Fibroblast of the aortic adventitia (primary cell): ENCODE results near the gene ICE2. TPM values are rescaled to one million over a fixed set of nuclear protein-coding genes. Genes with fewer than 3 reads are reported as not detected.

Experiments used
- DNase-seq: peaks from one replicate; pipeline ENCODE4 v3.0.0-alpha.2; 2010; ENCODE audit warnings: low read depth
- H3K4me3 ChIP-seq: 2 replicates; pipeline ENCODE4 v1.5.1; 2011; ENCODE audit warnings: low read depth, mild to moderate bottlenecking, control low read depth, low read length, moderate library complexity
- CTCF ChIP-seq: IDR thresholded peaks from 2 replicates; pipeline ENCODE4 v1.5.1; 2011; ENCODE audit warnings: mild to moderate bottlenecking, low read length, control low read depth, inconsistent platforms; ENCODE audit not compliant: insufficient read depth
- total RNA-seq: library from RNA; depleted of rRNA; stranded (reverse); fragments of >200 nt; gene quantifications from 2 replicates; pipeline ENCODE4 v1.2.3, GENCODE V29; 2012; ENCODE audit warnings: low replicate concordance

Gene ICE2
- total RNA-seq, 1 donor, result 37.0 TPM

DNA sequence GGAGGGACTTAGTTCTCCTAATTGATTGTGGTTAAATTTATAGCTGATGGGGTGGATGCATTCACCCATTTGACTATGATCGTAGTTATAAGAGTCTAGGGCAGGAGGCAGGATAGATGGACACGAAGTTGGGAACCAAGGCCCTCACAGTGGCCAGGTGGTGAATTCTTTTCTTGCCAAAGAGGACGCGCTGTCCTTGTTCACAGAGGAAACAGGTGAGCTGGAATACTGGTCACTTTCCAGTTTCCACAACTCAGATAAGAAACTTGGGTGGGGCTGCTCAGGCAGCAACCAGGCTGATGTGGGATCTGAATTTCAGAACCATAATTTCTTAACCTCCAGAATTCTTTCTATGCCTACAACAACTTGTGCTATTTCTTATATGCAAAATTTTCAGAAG lies 34.0 kb upstream of the ICE2 start:
- no peak for DNase-seq
- no peak overlapping the region for H3K4me3 ChIP-seq
- TF ChIP-seq CTCF, result no peak

DNA sequence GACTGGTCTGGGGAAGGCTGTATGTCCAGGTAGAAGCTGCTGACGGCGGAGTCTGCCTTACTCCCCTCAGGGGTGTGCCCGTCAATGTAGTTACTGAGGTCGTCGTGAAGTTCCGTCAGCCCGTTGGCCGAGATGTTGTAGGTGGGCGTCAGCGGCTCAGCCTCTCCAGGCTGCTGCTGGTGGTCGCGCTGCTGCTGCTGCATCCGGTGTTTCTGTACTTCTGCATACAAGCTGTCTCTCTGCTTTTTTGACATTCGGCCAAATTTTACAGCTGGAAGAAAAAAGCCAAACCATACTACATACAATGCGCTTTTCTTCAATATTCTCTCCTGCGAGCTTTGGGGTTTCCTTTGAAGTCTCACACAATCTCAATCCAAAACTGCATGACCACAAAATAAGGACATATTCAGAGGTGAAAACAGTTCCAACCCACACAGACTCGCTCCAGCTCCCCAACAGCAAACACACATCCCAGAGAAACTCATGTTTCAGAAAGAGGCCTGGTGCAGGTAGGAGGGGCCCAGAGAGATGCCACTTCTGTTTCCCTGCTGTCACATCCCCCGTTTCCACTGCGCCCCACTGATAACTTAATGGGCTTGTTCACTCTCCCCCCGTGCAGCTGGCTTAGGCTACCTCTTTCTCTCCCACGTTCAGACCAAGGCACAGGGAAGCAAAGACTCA lies 32.5 kb upstream of the ICE2 start:
- no peak for DNase-seq
- no peak overlapping the region for H3K4me3 ChIP-seq
- no peak for TF ChIP-seq CTCF

DNA sequence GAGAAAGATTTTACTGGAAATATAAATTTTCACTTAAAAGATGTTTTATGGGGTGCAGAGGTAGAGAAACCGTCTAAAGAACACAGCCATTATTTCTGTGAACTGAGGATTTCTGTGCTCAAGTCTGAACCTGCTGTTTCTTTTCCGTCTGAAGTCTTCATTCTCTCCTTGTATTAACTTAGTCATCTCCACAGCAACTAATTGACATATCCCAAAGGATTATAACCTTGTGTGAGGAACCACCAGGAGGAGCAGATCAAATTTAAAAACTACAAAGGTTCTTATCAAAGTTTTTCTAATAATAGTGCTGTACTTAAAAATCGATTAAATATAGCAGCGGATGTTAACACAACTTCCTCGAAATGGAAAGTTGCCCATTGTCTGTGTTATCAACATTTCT lies 31.1 kb upstream of the ICE2 start:
- no peak for DNase-seq

DNA sequence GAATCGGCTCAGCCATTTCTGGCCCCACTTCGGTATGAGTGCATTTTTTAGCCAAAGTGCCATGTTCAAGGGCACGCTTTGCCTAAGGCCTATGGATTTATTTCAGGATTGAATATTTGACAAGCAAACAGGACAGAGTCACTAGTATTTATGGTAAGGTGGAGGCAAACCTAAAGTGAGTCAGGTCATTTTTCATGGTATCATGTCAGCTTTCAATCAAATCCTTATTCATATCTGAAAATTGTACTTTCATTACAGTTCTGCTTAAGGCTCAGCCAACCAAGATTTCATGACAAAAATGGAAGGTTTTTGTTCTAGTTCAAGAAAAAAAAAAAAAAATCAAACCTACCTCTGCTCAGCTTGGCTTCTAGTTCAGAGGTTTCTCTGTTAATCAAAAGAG lies 30.5 kb upstream of the ICE2 start:
- H3K4me3 ChIP-seq, result no peak overlapping the region
- DNase-seq, result no peak

More for the DNA sequence above, 31.1 kb upstream of the ICE2 start:
- no peak overlapping the region for H3K4me3 ChIP-seq
- no peak for TF ChIP-seq CTCF

DNA sequence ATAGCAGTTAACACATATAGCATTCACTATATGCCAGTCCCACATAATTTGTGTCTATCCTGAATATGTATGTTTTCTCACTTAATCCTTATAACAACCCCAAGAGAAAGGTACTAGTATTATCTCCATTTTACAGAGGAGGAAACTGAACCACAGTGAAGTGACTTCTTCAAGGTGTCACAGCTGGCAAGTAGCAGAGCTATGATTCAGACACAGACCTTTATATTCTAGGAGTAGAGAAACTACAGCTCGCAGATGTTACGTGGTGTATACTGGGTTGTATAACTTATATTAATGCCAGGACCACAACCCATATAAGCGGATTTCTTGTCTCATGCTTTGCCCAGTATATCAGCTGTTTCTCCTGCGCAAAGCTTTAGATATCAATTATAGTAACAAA lies 29.5 kb upstream of the ICE2 start:
- no peak for TF ChIP-seq CTCF
- DNase-seq, result no peak

More for the DNA sequence above, 30.5 kb upstream of the ICE2 start:
- no peak for TF ChIP-seq CTCF

DNA sequence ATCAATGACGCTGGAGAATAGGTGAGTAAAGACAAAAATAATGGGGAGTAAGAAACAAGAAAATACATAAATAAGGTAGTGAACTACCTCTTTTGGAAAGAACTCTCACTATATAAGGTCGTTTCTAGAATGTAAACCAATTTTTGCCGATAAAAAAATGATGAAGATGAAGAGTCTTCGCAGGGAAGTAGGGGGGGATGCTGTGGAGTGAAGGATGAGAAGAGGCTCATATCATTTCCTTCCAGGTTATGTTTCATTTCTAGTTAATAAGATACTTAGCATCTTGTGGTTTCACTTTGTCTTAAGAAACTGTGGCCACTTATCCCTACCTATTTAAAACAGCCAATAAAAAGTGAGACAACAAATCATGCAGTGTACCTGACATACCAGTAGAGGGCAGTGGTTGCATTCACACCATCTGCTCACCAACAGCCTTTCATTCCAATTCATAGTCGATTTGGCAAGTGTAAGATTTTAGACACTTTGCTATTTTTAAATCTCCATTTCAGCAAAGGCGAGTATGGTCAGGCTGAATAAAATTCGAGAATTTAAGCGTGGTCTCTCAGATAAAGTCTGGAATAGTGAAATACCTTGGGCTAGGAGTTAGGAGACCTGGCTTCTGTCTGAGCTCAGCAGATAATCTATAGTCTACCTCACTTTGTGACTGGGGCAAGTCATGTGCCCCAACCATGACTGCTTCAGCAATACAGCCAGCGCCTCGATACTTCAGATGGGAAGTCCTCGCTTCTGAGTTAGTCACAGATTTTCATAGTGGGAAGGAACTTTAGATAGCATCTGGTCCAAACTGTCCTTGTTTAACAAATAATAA lies 28.9 kb upstream of the ICE2 start:
- peak; percentile 84 for DNase-seq
- TF ChIP-seq CTCF, result peak; percentile 92
- no peak overlapping the region for H3K4me3 ChIP-seq

More for the DNA sequence above, 29.5 kb upstream of the ICE2 start:
- H3K4me3 ChIP-seq, result no peak overlapping the region
